ENCODE results near the gene PKNOX2. TPM values are rescaled to one million over a fixed set of nuclear protein-coding genes. Genes with fewer than 3 reads are reported as not detected.
A peak's percentile ranks its signal among the peaks of the same experiment; 100 is the strongest.

The PKNOX2 gene
- total and polyA plus RNA-seq, 2 of the 8 experiments (the other 6 are each of a cell fraction or from before 2014, with no cell fraction given), result 2.0 TPM

- TF ChIP-seq NANOG (IDR thresholded peaks at IDR 0.05; ENCODE audit: insufficient read depth, low read depth, low read length, poor library complexity, severe bottlenecking), result no peak
- TF ChIP-seq, protein P1, sequence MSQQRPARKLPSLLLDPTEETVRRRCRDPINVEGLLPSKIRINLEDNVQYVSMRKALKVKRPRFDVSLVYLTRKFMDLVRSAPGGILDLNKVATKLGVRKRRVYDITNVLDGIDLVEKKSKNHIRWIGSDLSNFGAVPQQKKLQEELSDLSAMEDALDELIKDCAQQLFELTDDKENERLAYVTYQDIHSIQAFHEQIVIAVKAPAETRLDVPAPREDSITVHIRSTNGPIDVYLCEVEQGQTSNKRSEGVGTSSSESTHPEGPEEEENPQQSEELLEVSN (IDR thresholded peaks at IDR 0.05), result no peak
- TF ChIP-seq KDM4A (IDR thresholded peaks at IDR 0.05; ENCODE audit: low read depth, low read length, severe bottlenecking), result peak; percentile 20
- peak; percentile 42; the same call in 1 of the 2 replicates for TF ChIP-seq EGR1 (IDR thresholded peaks at IDR 0.05; ENCODE audit: borderline replicate concordance, low read depth, low read length)
- no peak for TF ChIP-seq CBX5 (IDR thresholded peaks at IDR 0.05; ENCODE audit: low read depth, low read length)
- TF ChIP-seq CTBP2 (IDR thresholded peaks at IDR 0.05; ENCODE audit: borderline replicate concordance, insufficient read depth, insufficient read length, low read length), result peak; percentile 21
- TF ChIP-seq TBP (IDR thresholded peaks at IDR 0.05; ENCODE audit: low read depth, low read length), result no peak; the same call in 1 of the 2 replicates
- TF ChIP-seq POLR2A (IDR thresholded peaks at IDR 0.05; ENCODE audit: control extremely low read depth in 1 of 2, low read depth in 2 of 2, low read length in 2 of 2), result no peak
- no peak for TF ChIP-seq GABPA (IDR thresholded peaks at IDR 0.05; ENCODE audit: borderline replicate concordance, insufficient read depth, low read length)
- TF ChIP-seq MAFK (IDR thresholded peaks at IDR 0.05; ENCODE audit: low read depth, low read length), result no peak
- no peak for TF ChIP-seq USF2 (IDR thresholded peaks at IDR 0.05; ENCODE audit: low read length)
- TF ChIP-seq RBBP5 (IDR thresholded peaks at IDR 0.05; ENCODE audit: borderline replicate concordance, low read depth, low read length), result peak; percentile 75; the same call in 1 of the 2 replicates
- peak; percentile 54 to 68; a peak in 3 of 4 replicates for TF ChIP-seq RAD21 (IDR thresholded peaks at IDR 0.05 in 1 of 2, conservative IDR thresholded peaks at IDR 0.05 in 1 of 2; ENCODE audit: low read depth in 2 of 2, low read length in 2 of 2)
- no peak for TF ChIP-seq RFX5 (IDR thresholded peaks at IDR 0.05; ENCODE audit: borderline replicate concordance, low read depth, low read length)
- no peak for TF ChIP-seq SP2 (IDR thresholded peaks at IDR 0.05; ENCODE audit: low read length)
- no peak for TF ChIP-seq ZNF274 (IDR thresholded peaks at IDR 0.05; ENCODE audit: borderline replicate concordance, extremely low read depth, low read length)
- no peak for TF ChIP-seq POU5F1 (IDR thresholded peaks at IDR 0.05; ENCODE audit: low read depth, low read length)
- no peak; a peak in 1 of 4 replicates for TF ChIP-seq SIN3A (conservative IDR thresholded peaks at IDR 0.05 in 1 of 2, IDR thresholded peaks at IDR 0.05 in 1 of 2; ENCODE audit: low read depth in 1 of 2, low read length in 2 of 2)
- no peak for TF ChIP-seq EZH2 (IDR thresholded peaks at IDR 0.05; ENCODE audit: low read depth, low read length, severe bottlenecking)
- no peak for TF ChIP-seq RNF2 (IDR thresholded peaks at IDR 0.05; ENCODE audit: borderline replicate concordance, low read depth, low read length, missing control alignments, poor library complexity, severe bottlenecking)
- no peak for TF ChIP-seq TAF7 (optimal IDR thresholded peaks at IDR 0.05; ENCODE audit: borderline replicate concordance, low read depth, low read length)
Observed at GRCh38 chr11:125164422-125165110, at the start of gene PKNOX2 (continued).

Data from H1 (cell line).